Natural killer cell treated with Interleukin-12 subunit alpha and Interleukin-12 subunit beta and Interleukin-15 and Interleukin-18, amount 100 ng/mL, for 72 hours (primary cell): ENCODE measurements around the gene PCED1B. TPM values are rescaled to one million over a fixed set of nuclear protein-coding genes. Genes with fewer than 3 reads are reported as not detected.
"Not testable (repeated sequence)": the region's sequence is repeated elsewhere in the genome, so short reads cannot be mapped to it uniquely, and the experiment has no call there.

Source experiments
- ATAC-seq, 2 donors: fragments of 150-1000 bp; cut with Tn5 transposase in 1 of 2; sonication (Bioruptor Pico), chemical (Tn5 transposase) in 1 of 2; 2 replicates each; pipeline ENCODE4 v1.10.0; 2021
- DNase-seq: peaks from one replicate; pipeline ENCODE4 v3.0.0; 2022; ENCODE audit warnings: low spot score
- H3K27ac Mint-ChIP-seq, 2 donors: 1 replicate in 1 of 2; 2 replicates in 1 of 2; pipeline ENCODE4 v1.8.0; 2022; ENCODE audit warnings: mixed read lengths in 2 of 2, mild to moderate bottlenecking in 1 of 2, moderate library complexity in 1 of 2
- H3K27me3 Mint-ChIP-seq, 2 donors: 1 replicate in 1 of 2; 2 replicates in 1 of 2; pipeline ENCODE4 v1.8.0; 2022; ENCODE audit warnings: mixed read lengths in 2 of 2
- H3K36me3 Mint-ChIP-seq: one replicate; pipeline ENCODE4 v1.8.0; 2022; ENCODE audit warnings: mixed read lengths
- H3K4me1 Mint-ChIP-seq, 2 donors: 1 replicate in 1 of 2; 2 replicates in 1 of 2; pipeline ENCODE4 v1.8.0; 2022; ENCODE audit warnings: low read depth in 2 of 2, mixed read lengths in 2 of 2, mild to moderate bottlenecking in 1 of 2
- H3K4me3 Mint-ChIP-seq: one replicate; pipeline ENCODE4 v1.8.0; 2022; ENCODE audit warnings: mixed read lengths
- H3K9me3 Mint-ChIP-seq: 2 replicates; pipeline ENCODE4 v1.8.0; 2022; ENCODE audit warnings: mixed read lengths
- total RNA-seq, 2 donors: library from RNA; stranded (reverse); gene quantifications; one replicate each; pipeline ENCODE4 v1.2.3, GENCODE V29; 2022

Gene PCED1B
- total RNA-seq, 2 donors from 2014 or later, result 39.5 to 41.2 TPM

DNA sequence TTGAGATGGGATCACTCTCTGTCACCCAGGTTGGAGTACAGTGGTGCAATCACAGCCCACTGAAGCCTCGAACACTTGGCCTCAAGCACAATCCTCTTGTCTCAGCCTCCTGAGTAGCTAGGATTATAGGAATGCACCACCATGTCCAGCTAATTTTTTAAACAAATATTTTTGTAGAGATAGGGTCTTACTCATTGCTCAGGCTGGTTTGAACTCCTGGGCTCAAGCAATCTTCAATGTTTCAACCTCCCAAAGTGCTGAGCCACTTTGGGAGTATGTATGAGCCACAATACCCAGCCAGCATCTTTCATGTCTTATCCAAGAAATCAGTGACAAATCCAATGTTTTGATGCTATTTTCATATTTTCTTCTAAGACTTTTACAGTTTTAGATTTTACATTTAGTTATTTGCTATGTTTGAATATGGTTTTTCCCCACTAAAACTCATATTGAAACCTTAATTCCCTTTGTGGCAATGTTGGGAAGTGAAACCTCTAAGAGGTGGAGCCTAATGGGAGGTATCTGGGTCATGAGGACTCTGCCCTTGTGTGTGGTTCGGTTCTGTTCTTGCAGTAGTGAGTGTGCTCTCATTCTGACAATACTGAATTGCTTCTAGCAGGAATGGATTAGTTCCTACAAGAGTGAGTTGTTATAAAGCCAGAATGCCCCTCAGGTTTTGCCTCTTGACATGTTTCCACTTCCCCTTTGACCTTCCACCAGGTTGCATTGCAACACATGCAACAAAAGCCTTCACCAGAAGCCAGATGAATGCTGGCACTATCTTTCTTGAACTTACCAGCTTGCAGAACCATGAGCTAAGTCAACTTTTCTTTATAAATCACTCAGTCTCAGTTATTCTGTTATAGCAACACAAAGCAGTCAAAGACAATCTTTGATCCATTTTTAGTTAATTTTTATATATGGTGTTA lies 81.2 kb downstream of the PCED1B start:
- H3K27me3 Mint-ChIP-seq, result no peaks in the 10 kb centered on the region
- no peak overlapping the region for H3K4me3 Mint-ChIP-seq
- DNase-seq (no peak), ATAC-seq (no peak)
- peaks cover 6% of the 10 kb centered on the region for H3K9me3 Mint-ChIP-seq
- H3K27ac Mint-ChIP-seq, result no peak overlapping the region
- peaks cover 16 to 40% of the 10 kb centered on the region in 2 donors for H3K4me1 Mint-ChIP-seq
- peaks cover 13% of the 10 kb centered on the region for H3K36me3 Mint-ChIP-seq

DNA sequence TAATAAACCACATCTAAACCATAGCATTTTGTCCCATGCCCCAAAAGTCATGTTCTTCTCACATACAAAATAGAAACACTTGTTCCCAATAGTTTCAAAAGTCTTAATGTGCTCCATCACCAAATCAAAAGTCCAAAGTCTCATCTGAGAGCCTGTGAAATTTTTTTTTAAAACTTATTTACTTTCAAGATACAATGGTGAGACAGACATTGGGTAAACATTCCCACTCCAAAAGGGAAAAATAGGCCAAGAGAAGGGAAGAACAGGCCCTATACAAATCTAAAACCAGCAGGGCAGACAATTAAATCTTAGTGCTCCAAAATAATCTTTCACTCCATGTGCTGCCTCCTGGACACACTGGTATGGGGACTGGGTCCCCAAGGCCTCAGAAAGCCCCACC lies 84.7 kb downstream of the PCED1B start:
- Mint-ChIP-seq H3K9me3 (peaks cover 6% of the 10 kb centered on the region), H3K4me3 (no peak overlapping the region), H3K27me3 (no peaks in the 10 kb centered on the region), H3K27ac (no peak overlapping the region), H3K4me1 (peaks cover 6 to 22% of the 10 kb centered on the region in 2 donors), H3K36me3 (peaks cover 17% of the 10 kb centered on the region)
- ATAC-seq (no peak), DNase-seq (no peak)

DNA sequence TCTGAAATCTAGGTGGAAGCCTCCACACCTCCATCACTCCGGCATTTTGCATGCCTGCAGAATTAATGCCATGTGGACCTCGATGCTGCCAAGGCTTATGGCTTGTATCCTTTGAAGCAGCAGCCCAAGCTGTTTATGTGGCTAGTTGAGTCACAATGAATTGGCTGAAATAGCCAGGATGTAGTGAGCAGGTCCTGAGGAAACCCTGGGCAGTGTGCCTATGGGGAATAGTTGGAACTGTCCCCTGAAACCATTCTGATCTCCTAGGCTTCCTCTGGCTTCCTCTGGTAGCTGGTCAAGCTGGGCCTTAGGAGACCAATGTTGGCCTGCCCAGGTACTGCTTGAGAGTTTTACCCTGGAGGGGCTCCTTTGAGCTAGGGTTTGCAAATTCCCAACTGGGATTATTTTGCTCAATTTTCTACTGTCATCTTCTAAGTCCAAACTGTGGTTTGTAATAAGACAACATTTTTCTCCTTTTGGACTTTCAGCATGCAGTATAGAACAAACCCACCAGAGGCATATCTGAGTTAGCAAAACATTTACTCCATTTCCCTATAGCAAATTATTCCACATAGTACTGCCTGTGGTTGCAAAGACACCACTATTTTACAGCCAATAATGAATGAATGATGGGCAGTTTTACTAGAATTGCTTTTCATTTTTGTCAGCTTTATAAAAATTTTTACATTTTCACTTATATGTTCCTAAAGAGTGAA lies 85.5 kb downstream of the PCED1B start:
- Mint-ChIP-seq H3K4me1 (peaks cover 6 to 15% of the 10 kb centered on the region in 2 donors), H3K4me3 (no peak overlapping the region), H3K9me3 (peaks cover 3% of the 10 kb centered on the region), H3K27ac (no peak overlapping the region), H3K27me3 (no peaks in the 10 kb centered on the region), H3K36me3 (peaks cover 11% of the 10 kb centered on the region)
- DNase-seq (no peak), ATAC-seq (no peak)

DNA sequence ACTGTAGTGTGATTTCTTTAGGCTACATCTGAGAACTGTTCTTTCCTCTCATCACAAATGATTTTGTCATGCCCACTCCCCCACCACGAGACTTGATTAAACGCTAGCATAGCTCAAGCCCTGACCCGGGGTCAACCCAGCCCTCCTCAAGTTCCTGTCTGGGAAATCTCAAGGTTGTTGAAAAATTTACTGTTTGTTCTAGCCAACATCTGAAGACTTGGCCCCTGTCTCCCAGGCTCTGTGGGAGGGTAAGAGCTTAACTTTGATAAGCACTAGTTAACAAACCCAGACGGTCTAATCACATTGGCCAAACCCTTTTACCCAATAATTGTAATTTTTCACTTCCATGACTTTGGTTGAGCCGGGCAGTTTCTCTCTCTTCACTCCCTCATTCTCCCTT lies 86.5 kb downstream of the PCED1B start:
- no peaks in the 10 kb centered on the region for H3K27me3 Mint-ChIP-seq
- peaks cover 15% of the 10 kb centered on the region for H3K36me3 Mint-ChIP-seq
- H3K4me3 Mint-ChIP-seq, result no peak overlapping the region
- H3K4me1 Mint-ChIP-seq, result peaks cover 3 to 11% of the 10 kb centered on the region in 2 donors
- DNase-seq, result no peak
- no peak for ATAC-seq
- no peak overlapping the region for H3K27ac Mint-ChIP-seq
- H3K9me3 Mint-ChIP-seq, result peaks cover 4% of the 10 kb centered on the region

DNA sequence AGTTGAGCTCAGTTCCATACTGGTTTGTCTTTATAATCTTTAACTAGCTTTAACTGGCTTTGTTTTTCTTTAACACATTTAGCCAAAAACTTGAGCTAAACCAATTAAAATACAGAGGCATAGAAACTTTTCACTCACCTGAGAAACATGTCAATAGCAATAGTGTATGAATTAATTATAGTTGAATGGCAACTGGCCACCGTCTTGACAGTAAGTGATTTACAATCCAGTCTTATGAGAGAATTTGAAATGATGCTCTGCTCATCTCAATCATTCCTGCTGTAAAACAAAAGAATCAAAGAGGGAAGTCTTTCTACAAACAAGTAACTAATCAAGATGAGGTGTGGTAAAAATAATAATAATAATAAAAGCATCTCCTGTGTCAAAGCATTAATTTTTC lies 86.9 kb downstream of the PCED1B start:
- Mint-ChIP-seq H3K9me3 (peaks cover 3% of the 10 kb centered on the region), H3K4me3 (no peak overlapping the region), H3K36me3 (peaks cover 18% of the 10 kb centered on the region), H3K4me1 (peaks cover 2 to 9% of the 10 kb centered on the region in 2 donors), H3K27me3 (no peaks in the 10 kb centered on the region), H3K27ac (no peak overlapping the region)
- DNase-seq, result no peak
- ATAC-seq, result no peak

DNA sequence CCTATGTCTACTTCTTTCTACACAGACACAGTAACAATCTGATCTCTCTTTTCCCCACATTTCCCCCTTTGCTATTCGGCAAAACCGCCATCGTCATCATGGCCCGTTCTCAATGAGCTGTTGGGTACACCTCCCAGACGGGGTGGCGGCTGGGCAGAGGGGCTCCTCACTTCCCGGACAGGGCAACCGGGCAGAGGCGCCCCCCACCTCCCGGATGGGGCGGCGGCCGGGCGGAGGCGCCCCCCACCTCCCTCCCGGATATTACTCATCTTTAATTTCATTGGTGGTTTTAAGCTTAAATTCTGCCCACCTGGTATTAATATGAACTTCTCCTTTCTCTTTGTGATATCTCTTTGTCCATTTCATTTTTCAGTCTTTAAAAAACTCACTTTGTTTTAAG lies 90.9 kb downstream of the PCED1B start:
- not testable (repeated sequence) for H3K4me3 Mint-ChIP-seq, ATAC-seq, DNase-seq, H3K27me3 Mint-ChIP-seq, H3K4me1 Mint-ChIP-seq, H3K9me3 Mint-ChIP-seq, H3K27ac Mint-ChIP-seq
- peaks cover 26% of the 10 kb centered on the region for H3K36me3 Mint-ChIP-seq

GRCh38 chr12:47178014-47178413 lies 98.6 kb downstream of the PCED1B start:
- no peak overlapping the region for H3K4me3 Mint-ChIP-seq
- no peaks in the 10 kb centered on the region for H3K9me3 Mint-ChIP-seq
- H3K27ac Mint-ChIP-seq, result no peak overlapping the region
- DNase-seq (no peak), ATAC-seq (no peak)
- peaks cover 19 to 28% of the 10 kb centered on the region in 2 donors for H3K4me1 Mint-ChIP-seq
- H3K27me3 Mint-ChIP-seq, result no peaks in the 10 kb centered on the region
- H3K36me3 Mint-ChIP-seq, result peaks cover 10% of the 10 kb centered on the region

- peaks cover 15 to 31% of the 10 kb centered on the region in 2 donors for H3K4me1 Mint-ChIP-seq
- H3K27me3 Mint-ChIP-seq, H3K27ac Mint-ChIP-seq, H3K9me3 Mint-ChIP-seq, H3K36me3 Mint-ChIP-seq, ATAC-seq, DNase-seq, H3K4me3 Mint-ChIP-seq: not testable (repeated sequence)
Measured at GRCh38 chr12:47182164-47182938, 102.9 kb downstream of the PCED1B start.

- Mint-ChIP-seq H3K27me3 (no peaks in the 10 kb centered on the region), H3K27ac (no peak overlapping the region), H3K9me3 (peaks cover 3% of the 10 kb centered on the region), H3K4me3 (no peak overlapping the region), H3K4me1 (peaks cover 24 to 27% of the 10 kb centered on the region in 2 donors), H3K36me3 (peaks cover 15% of the 10 kb centered on the region)
- DNase-seq (no peak), ATAC-seq (no peak)
Measured at GRCh38 chr12:47184229-47184628, 104.8 kb downstream of the PCED1B start.

- Mint-ChIP-seq H3K27ac (peak overlapping the region in 1 of 2 donors; percentile 40), H3K4me3 (no peak overlapping the region), H3K9me3 (peaks cover 3% of the 10 kb centered on the region), H3K36me3 (peaks cover 15% of the 10 kb centered on the region), H3K27me3 (no peaks in the 10 kb centered on the region), H3K4me1 (peaks cover 25 to 29% of the 10 kb centered on the region in 2 donors)
- no peak for DNase-seq
- no peak for ATAC-seq
Measured at GRCh38 chr12:47184813-47185212, 105.4 kb downstream of the PCED1B start.

DNA sequence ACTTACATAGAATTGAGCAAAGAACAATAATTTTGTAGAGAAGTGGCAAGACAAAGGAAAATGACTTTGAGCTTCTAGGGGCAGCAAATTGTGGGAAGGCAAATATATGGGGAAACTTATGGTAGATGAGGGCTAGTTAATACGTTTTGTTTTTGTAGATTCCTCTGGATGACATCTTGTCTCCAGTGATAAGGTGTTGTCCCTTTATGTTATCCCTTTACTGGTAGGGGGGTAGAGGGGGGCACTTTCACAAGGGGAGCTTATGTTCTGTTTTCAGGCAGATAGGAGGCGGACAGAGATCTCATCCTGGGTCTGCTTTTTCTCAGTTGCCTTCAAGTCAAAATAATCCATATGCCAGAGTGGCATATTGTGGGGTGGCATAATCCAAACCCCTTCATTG lies 106.8 kb downstream of the PCED1B start:
- Mint-ChIP-seq H3K27me3 (no peaks in the 10 kb centered on the region), H3K36me3 (peaks cover 14% of the 10 kb centered on the region), H3K9me3 (peaks cover 3% of the 10 kb centered on the region), H3K4me3 (no peak overlapping the region), H3K27ac (peak overlapping the region in 1 of 2 donors; percentile 4), H3K4me1 (peaks cover 31 to 38% of the 10 kb centered on the region in 2 donors)
- ATAC-seq (no peak), DNase-seq (no peak)

- ATAC-seq, result no peak
- H3K27me3 Mint-ChIP-seq, result no peaks in the 10 kb centered on the region
- H3K4me3 Mint-ChIP-seq, result no peak overlapping the region
- H3K9me3 Mint-ChIP-seq, result peaks cover 6% of the 10 kb centered on the region
- H3K27ac Mint-ChIP-seq, result peak overlapping the region in 1 of 2 donors; percentile 57
- peaks cover 52 to 58% of the 10 kb centered on the region in 2 donors for H3K4me1 Mint-ChIP-seq
- peaks cover 14% of the 10 kb centered on the region for H3K36me3 Mint-ChIP-seq
- DNase-seq, result no peak
Measured at GRCh38 chr12:47188576-47189441, 109.4 kb downstream of the PCED1B start.

GRCh38 chr12:47189728-47190127 lies 110.3 kb downstream of the PCED1B start:
- Mint-ChIP-seq H3K36me3 (peaks cover 14% of the 10 kb centered on the region), H3K27ac (peak overlapping the region; percentile 95 to 98), H3K27me3 (no peaks in the 10 kb centered on the region), H3K9me3 (peaks cover 6% of the 10 kb centered on the region), H3K4me3 (no peak overlapping the region), H3K4me1 (peaks cover 61 to 67% of the 10 kb centered on the region in 2 donors)
- no peak for DNase-seq
- ATAC-seq, result no peak
